Activated naive CD4-positive, alpha-beta T cell treated with anti-CD3 and anti-CD28 coated beads, Interleukin-2, amount 50 U/mL, for 72 hours (primary cell): ENCODE results near the gene AKT1S1. TPM values are rescaled to one million over a fixed set of nuclear protein-coding genes. Genes with fewer than 3 reads are reported as not detected.

Source experiments
- ATAC-seq, 2 donors: fragments of 150-1000 bp; cut with Tn5 transposase; 2 replicates each; pipeline ENCODE4 v1.10.0; 2021; ENCODE audit warnings: mild to moderate bottlenecking in 2 of 2, moderate library complexity in 2 of 2
- DNase-seq, 2 donors: peaks; one replicate each; pipeline ENCODE4 v3.0.0; 2021 to 2022; ENCODE audit warnings: low spot score in 2 of 2
- H3K27ac Mint-ChIP-seq, 2 donors: one replicate each; pipeline ENCODE4 v1.8.0; 2022; ENCODE audit warnings: mild to moderate bottlenecking in 2 of 2, mixed read lengths in 2 of 2
- H3K36me3 Mint-ChIP-seq, 2 donors: one replicate each; pipeline ENCODE4 v1.8.0; 2022; ENCODE audit warnings: mixed read lengths in 2 of 2
- H3K9me3 Mint-ChIP-seq, 2 donors: one replicate each; pipeline ENCODE4 v1.8.0; 2022; ENCODE audit warnings: mixed read lengths in 2 of 2
- total RNA-seq, 2 donors: library from RNA; stranded (reverse); gene quantifications; one replicate each; pipeline ENCODE4 v1.2.3, GENCODE V29; 2022

AKT1S1 gene
- total RNA-seq, 2 donors from 2014 or later: 16.9 to 34.4 TPM

DNA sequence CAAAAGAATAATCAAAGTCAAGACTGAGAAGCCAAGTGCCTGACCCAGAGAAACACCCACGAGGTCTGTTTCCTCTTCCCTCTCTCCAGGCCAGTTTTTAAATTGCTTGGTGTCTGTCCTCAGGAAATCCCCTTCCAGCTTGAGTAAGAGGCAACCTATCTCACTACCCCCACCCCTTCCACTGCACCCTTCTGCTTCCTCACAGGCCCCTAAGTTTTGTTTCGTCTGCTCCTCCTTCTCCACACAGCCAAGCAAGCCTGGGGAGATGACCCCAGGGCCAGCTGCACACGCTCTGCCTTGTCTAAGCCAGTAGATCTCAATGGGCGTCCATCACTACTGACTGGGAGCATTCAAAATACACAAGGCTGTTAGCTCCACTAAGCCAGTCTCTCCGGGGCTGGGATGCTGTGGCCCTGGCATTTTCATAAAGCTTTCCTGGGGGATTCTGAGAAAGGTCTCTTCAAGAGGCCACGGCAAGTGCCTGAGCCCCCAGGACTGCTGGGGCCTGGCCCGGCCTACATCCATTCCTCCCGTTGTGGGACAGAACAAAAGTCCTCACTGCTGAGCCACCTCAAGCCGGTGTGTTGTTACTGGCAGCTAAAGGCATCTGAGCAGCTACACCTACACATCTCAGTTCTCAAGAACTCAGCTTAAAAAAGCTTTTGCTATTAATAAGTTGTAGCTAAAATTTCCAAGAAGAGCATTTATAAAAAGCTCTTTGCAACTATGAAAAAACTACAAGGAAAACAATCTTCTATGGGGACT, 34.4 kb upstream of the AKT1S1 start:
- DNase-seq (no peak), ATAC-seq (peak; percentile 73 to 84)
- no peaks in the 10 kb centered on the region for H3K9me3 Mint-ChIP-seq
- peaks cover 12 to 71% of the 10 kb centered on the region in 2 donors for H3K36me3 Mint-ChIP-seq
- H3K27ac Mint-ChIP-seq: peak overlapping the region; percentile 75 to 91

DNA sequence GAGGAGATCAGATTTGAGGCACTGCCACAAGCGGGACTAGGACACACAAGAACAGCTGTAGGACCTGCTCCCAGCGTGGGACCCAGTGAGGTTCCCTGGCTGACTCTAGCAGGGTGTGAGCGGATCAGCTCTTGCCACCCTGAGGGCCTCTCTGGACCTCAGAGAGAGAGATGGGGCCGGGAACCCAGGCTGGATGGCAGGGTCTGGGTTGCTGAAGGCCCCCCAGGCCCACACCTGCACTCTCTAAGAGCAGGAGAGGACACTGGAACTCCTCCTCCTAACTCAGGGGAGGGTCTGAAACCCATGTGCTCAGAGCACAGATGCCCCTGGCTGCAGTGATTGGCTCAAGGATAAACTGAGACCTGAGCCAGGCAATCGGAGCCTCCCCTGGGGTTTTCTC, 33.0 kb upstream of the AKT1S1 start:
- ATAC-seq (no peak), DNase-seq (no peak)
- Mint-ChIP-seq H3K27ac (peak overlapping the region; percentile 67 to 80), H3K36me3 (peaks cover 4 to 65% of the 10 kb centered on the region in 2 donors), H3K9me3 (no peaks in the 10 kb centered on the region)

GRCh38 chr19:49908480-49909420, 31.6 kb upstream of the AKT1S1 start:
- H3K36me3 Mint-ChIP-seq: peaks cover 0 to 57% of the 10 kb centered on the region in 2 donors

GRCh38 chr19:49907745-49908446, 30.7 kb upstream of the AKT1S1 start:
- Mint-ChIP-seq H3K36me3 (peaks cover 0 to 48% of the 10 kb centered on the region in 2 donors), H3K27ac (peak overlapping the region; percentile 16 to 68), H3K9me3 (no peaks in the 10 kb centered on the region)
- peak in 1 of 2 donors; percentile 15 for ATAC-seq
- DNase-seq: no peak

More at GRCh38 chr19:49908480-49909420, 31.6 kb upstream of the AKT1S1 start:
- no peaks in the 10 kb centered on the region for H3K9me3 Mint-ChIP-seq
- H3K27ac Mint-ChIP-seq: peak overlapping the region; percentile 16 to 68
- no peak for DNase-seq
- ATAC-seq: no peak

GRCh38 chr19:49906879-49907564, 29.9 kb upstream of the AKT1S1 start:
- H3K27ac Mint-ChIP-seq: no peak overlapping the region
- no peak for DNase-seq
- no peaks in the 10 kb centered on the region for H3K9me3 Mint-ChIP-seq
- H3K36me3 Mint-ChIP-seq: peaks cover 0 to 43% of the 10 kb centered on the region in 2 donors
- ATAC-seq: no peak

DNA sequence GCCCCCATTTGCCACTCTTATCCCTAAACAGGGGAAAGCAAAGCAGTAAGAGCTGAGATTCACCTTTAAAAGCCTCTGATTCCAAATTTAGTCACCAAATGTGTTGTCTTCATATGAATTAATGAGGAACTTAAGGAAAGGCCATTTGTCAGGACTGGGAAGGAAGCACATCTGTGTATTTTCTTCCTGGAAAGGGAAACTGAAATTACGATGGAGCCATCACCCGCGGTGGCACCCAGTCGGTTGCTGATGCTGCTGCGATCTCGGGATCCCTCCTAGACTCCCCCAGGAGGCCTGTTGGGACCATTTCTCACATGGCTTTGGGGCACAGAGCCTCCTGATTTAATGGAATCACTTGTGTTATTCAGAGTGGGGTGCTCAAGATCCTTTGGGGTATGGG, 27.0 kb upstream of the AKT1S1 start:
- Mint-ChIP-seq H3K9me3 (no peaks in the 10 kb centered on the region), H3K27ac (no peak overlapping the region)
- no peak for ATAC-seq

DNA sequence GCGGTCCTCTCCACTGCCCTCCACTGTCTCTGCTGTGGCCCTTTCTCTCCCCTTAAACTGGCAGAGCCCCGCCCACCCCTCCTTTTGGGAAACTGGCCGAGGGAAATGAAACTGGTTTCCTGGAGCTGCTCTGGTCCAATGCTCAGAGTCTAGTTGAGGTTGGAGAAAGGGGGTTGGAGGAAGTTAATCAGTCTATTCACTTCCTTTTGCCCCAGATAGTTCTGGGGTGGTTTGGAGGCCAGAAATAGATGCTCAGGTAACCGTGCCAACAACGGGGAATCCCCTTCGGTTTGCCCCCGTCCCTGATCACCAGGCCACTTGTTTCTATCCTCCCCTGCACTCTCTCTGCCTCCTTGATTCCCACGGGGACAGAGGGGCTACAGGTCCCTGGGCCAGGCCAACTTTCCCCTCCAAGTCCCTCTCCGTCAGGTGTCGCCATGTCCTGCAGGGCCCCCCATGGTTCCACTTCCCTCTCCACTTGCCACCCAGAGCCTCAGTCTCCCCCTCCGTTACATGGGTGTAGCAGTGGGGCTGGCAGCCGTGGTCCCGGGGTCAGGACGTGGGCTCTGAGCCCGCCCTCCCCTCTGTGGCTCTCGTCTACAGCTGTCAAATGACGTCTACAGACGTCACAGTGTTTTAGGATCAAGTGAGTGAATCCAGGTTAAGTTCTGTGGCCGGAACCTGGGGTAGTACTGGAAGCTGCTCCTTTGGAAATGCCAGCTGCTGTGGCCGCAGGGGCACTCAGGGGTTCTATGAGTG, 19.9 kb upstream of the AKT1S1 start, which contains the start of gene IL4I1:
Gene IL4I1 (minus strand): TSS at position 25 of the 759 bp plus-strand sequence. CDS start 727 bp downstream, outside the sequence.
- Mint-ChIP-seq H3K9me3 (no peaks in the 10 kb centered on the region), H3K36me3 (no peaks in the 10 kb centered on the region), H3K27ac (peak within 1 kb of the TSS; percentile 88 to 98)
- peak in 1 of 2 donors; percentile 84 for DNase-seq
- ATAC-seq: peak; percentile 60 to 61

More for the DNA sequence above, 27.0 kb upstream of the AKT1S1 start:
- peaks cover 0 to 26% of the 10 kb centered on the region in 2 donors for H3K36me3 Mint-ChIP-seq
- no peak for DNase-seq

- DNase-seq (no peak), ATAC-seq (peak in 1 of 2 donors; percentile 12)
- Mint-ChIP-seq H3K36me3 (no peaks in the 10 kb centered on the region), H3K9me3 (no peaks in the 10 kb centered on the region), H3K27ac (peak overlapping the region in 1 of 2 donors; percentile 88)
Observed at GRCh38 chr19:49895566-49896297, 18.6 kb upstream of the AKT1S1 start.

- DNase-seq: peak in 1 of 2 donors; percentile 78
- peak in 1 of 2 donors; percentile 41 for ATAC-seq
- Mint-ChIP-seq H3K9me3 (no peaks in the 10 kb centered on the region), H3K27ac (peak overlapping the region in 1 of 2 donors; percentile 88), H3K36me3 (peaks cover 0 to 3% of the 10 kb centered on the region in 2 donors)
Observed at GRCh38 chr19:49894879-49895565, 17.9 kb upstream of the AKT1S1 start.

GRCh38 chr19:49894011-49894664, 17.0 kb upstream of the AKT1S1 start:
- Mint-ChIP-seq H3K27ac (peak overlapping the region in 1 of 2 donors; percentile 88), H3K9me3 (no peaks in the 10 kb centered on the region), H3K36me3 (peaks cover 0 to 12% of the 10 kb centered on the region in 2 donors)
- no peak for ATAC-seq
- no peak for DNase-seq

GRCh38 chr19:49892716-49893115, 15.6 kb upstream of the AKT1S1 start:
- DNase-seq (no peak), ATAC-seq (no peak)
- Mint-ChIP-seq H3K36me3 (peaks cover 0 to 12% of the 10 kb centered on the region in 2 donors), H3K27ac (peak overlapping the region; percentile 18 to 19), H3K9me3 (no peaks in the 10 kb centered on the region)

- peak overlapping the region; percentile 23 to 29 for H3K27ac Mint-ChIP-seq
- DNase-seq: no peak
- ATAC-seq: no peak
- no peaks in the 10 kb centered on the region for H3K9me3 Mint-ChIP-seq
- H3K36me3 Mint-ChIP-seq: peaks cover 0 to 12% of the 10 kb centered on the region in 2 donors
Observed at GRCh38 chr19:49891393-49891792, 14.2 kb upstream of the AKT1S1 start.

- DNase-seq (peak in 1 of 2 donors; percentile 58), ATAC-seq (peak; percentile 21 to 86)
- H3K36me3 Mint-ChIP-seq: peaks cover under 1 to 12% of the 10 kb centered on the region in 2 donors
- peak overlapping the region in 1 of 2 donors; percentile 81 for H3K27ac Mint-ChIP-seq
- no peaks in the 10 kb centered on the region for H3K9me3 Mint-ChIP-seq
Observed at GRCh38 chr19:49890349-49891311, 13.5 kb upstream of the AKT1S1 start.
